ENCODE data around the gene DBP.

DNA sequence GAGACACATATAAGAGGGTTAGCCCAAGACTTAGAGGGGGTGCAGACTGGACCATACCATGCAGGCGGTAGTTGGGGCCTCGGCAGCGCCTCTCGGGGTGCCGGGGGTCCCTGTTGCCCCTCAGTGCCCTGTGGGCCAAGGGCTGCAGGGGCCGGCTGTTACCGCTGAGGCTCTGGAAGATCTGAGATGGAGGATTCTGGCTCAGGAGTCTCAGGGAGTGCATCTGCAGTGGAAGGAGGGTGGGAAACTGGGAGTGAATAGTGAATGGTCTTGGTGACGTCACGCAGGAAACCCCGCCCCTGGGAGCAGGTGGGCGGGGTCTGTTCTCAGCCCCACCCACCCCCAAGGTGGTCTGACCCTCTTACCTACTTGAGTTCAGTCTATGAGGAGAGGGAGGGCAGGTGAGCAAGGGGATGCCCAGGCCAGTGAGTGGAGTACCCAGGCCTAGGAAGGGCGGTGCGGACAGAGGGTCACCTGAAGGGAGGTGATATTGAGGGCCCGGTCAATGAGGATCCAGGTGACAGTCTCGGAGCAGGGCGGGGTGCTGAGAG, 1.7 kb upstream of the DBP start:
- TF ChIP-seq CTCF (IDR thresholded peaks at IDR 0.05; ENCODE audit: insufficient read depth, low read length, poor library complexity, severe bottlenecking) (no peak), EZH2phosphoT487 (conservative IDR thresholded peaks at IDR 0.05; ENCODE audit: low read length) (no peak)
